ENCODE results near the gene ABI3BP. TPM values are rescaled to one million over a fixed set of nuclear protein-coding genes. Genes with fewer than 3 reads are reported as not detected.

ABI3BP gene
- total and polyA plus RNA-seq, 11 donors, result 7.8 to 96.6 (median 26.4) TPM

GRCh38 chr3:100879195-100879810 lies 113.9 kb downstream of the ABI3BP start:
- TF ChIP-seq POLR2A (IDR thresholded peaks at IDR 0.05) (no peak), CTCF (IDR thresholded peaks at IDR 0.05) (no peak)
- DNase-seq, result no peak
- no peaks in the 10 kb centered on the region for H3K9me3 ChIP-seq
- H3K27ac ChIP-seq, result peak overlapping the region in 8 of 12 donors; percentile 1 to 62 (median 28)
- no peak for ATAC-seq
- H3K36me3 ChIP-seq, result no peaks in the 10 kb centered on the region
- intact Hi-C loops (cut with DNase I), result no loop called here
- no peaks in the 10 kb centered on the region for H3K27me3 ChIP-seq
- no peak overlapping the region for H3K4me3 ChIP-seq
- H3K4me1 ChIP-seq, result peaks cover 0 to 39% (median 4%) of the 10 kb centered on the region in 12 donors
- WGBS, 4 donors, result 45 to 75% (median 48%) methylated on average over 4 of the region's 4 CpGs

DNA sequence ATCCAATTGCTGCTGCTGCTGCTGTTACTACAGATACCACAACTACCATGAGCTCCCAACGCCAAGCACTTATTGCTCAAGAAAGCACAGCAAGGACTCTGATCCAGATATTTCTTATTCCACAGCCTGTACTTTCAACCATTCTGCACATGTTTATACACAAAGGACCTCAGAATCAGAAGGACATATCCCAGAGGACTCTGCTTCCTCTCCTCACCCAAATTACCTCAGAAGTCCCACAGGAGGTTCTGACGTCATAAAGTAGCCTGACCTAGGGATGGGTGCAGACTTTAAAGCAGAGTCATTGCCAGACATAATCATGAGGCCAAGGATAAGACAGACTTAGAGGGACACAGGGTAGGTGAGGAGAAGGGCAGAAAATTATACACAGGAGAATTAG lies 115.9 kb downstream of the ABI3BP start:
- H3K36me3 ChIP-seq, result no peaks in the 10 kb centered on the region
- H3K4me3 ChIP-seq, result no peak overlapping the region
- DNase-seq (no peak), ATAC-seq (peak in 2 of 4 donors; percentile 13 to 40)
- 56 to 67% (median 66%) methylated on average over 2 of the region's 2 CpGs for WGBS, 4 donors
- no peak overlapping the region for H3K27ac ChIP-seq
- no peaks in the 10 kb centered on the region for H3K27me3 ChIP-seq
- peaks cover 0 to 33% (median 4%) of the 10 kb centered on the region in 12 donors for H3K4me1 ChIP-seq
- no peak for TF ChIP-seq POLR2A (IDR thresholded peaks at IDR 0.05)
- TF ChIP-seq CTCF (IDR thresholded peaks at IDR 0.05), result no peak
- intact Hi-C loops (cut with DNase I), result no loop called here
- H3K9me3 ChIP-seq, result no peaks in the 10 kb centered on the region

- Histone ChIP-seq H3K27ac (peak overlapping the region in 1 of 12 donors; percentile 9), H3K4me3 (no peak overlapping the region), H3K9me3 (no peaks in the 10 kb centered on the region), H3K4me1 (peaks cover 0 to 26% (median 2%) of the 10 kb centered on the region in 12 donors), H3K36me3 (no peaks in the 10 kb centered on the region), H3K27me3 (no peaks in the 10 kb centered on the region)
- TF ChIP-seq POLR2A (IDR thresholded peaks at IDR 0.05) (no peak), CTCF (IDR thresholded peaks at IDR 0.05) (no peak)
- DNase-seq, result peak; percentile 38 to 65 (median 50)
- WGBS, 4 donors, result 10 to 16% (median 14%) methylated on average over 5 of the region's 5 CpGs
- peak in 3 of 4 donors; percentile 52 to 72 (median 62) for ATAC-seq
- intact Hi-C loops (cut with DNase I), result no loop called here
These were observed 118.0 kb downstream of the ABI3BP start for GRCh38 chr3:100875239-100875638.

GRCh38 chr3:100873611-100874010 lies 119.6 kb downstream of the ABI3BP start:
- 85 to 97% (median 90%) methylated on average over 3 of the region's 3 CpGs for WGBS, 4 donors
- no peak for TF ChIP-seq CTCF (IDR thresholded peaks at IDR 0.05)

More at GRCh38 chr3:100873611-100874010, 119.6 kb downstream of the ABI3BP start:
- no peak for DNase-seq
- Histone ChIP-seq H3K27me3 (no peaks in the 10 kb centered on the region), H3K9me3 (no peaks in the 10 kb centered on the region), H3K36me3 (no peaks in the 10 kb centered on the region), H3K4me1 (peaks cover 0 to 15% (median 7%) of the 10 kb centered on the region in 12 donors), H3K4me3 (no peak overlapping the region), H3K27ac (no peak overlapping the region)
- ATAC-seq, result no peak
- intact Hi-C loops (cut with DNase I), result loop anchor here in 1 of 10 donors (2.0 kb wide), 1 partner anchor 45 kb away; no protein-coding TSS in a partner anchor
